Measurements from ENCODE around the gene TTC39C. TPM values are rescaled to one million over a fixed set of nuclear protein-coding genes. Genes with fewer than 3 reads are reported as not detected.

The TTC39C gene
- total and polyA plus RNA-seq, 12 donors = 28.9 to 77.6 (median 49.3) TPM

DNA sequence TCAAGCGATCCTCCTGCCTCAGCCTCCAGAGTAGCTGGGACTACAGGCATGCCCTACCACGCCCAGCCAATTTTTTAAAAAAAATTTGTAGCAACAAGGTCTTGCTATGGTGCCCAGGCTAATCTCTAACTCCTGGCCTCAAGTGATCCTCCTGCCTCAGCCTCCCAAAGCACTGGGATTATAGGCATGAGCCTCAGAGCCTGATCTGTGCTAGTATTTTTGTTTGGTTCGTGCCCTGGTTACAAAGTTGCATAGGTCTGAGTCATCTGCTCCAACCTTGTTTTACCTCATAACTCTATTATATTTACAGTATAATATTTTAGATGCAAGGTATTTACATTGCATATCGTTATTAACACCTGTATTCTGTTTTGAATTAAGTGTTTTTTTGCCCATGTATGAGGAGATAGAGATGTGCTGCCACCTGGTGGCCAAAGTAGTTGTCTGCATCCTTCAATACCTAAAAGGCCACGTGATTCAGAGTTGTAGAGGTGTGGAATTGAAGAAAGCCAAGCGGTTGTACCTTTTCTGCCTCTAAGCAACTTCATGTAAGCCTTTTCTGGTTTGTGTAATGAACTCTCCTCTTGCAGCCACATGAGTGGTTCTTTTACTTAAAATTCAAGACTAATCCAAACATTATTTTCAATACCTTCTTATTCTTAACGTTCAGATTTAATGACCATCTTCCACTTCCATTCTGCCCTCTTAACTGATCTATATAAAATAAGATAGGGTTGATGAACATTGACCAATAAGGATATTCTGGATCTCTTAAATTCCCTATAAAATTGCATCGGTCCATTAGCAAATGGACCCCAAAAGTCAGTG, 104.4 kb downstream of the TTC39C start:
- H3K9me3 ChIP-seq (replicated peaks in 1 of 3) = no peaks in the 10 kb centered on the region
- H3K4me1 ChIP-seq (replicated peaks in 1 of 2) = peaks cover 19 to 24% of the 10 kb centered on the region in 2 donors
- peaks cover 0 to 3% of the 10 kb centered on the region in 2 donors for H3K36me3 ChIP-seq (replicated peaks in 1 of 2)
- intact Hi-C loops (cut with DNase I) = loop anchor here in 1 of 2 donors (5.0 to 10.0 kb wide), 2 partner anchors 102 to 304 kb away; no protein-coding TSS in a partner anchor
- 60 to 63% (median 62%) methylated on average over 8 of the region's 8 CpGs for WGBS, 4 donors
- H3K27ac ChIP-seq = no peak overlapping the region
- H3K4me3 ChIP-seq = no peak overlapping the region
- H3K27me3 ChIP-seq = no peaks in the 10 kb centered on the region
- peak; percentile 51 to 93 (median 80) for DNase-seq
- TF ChIP-seq, protein P1, sequence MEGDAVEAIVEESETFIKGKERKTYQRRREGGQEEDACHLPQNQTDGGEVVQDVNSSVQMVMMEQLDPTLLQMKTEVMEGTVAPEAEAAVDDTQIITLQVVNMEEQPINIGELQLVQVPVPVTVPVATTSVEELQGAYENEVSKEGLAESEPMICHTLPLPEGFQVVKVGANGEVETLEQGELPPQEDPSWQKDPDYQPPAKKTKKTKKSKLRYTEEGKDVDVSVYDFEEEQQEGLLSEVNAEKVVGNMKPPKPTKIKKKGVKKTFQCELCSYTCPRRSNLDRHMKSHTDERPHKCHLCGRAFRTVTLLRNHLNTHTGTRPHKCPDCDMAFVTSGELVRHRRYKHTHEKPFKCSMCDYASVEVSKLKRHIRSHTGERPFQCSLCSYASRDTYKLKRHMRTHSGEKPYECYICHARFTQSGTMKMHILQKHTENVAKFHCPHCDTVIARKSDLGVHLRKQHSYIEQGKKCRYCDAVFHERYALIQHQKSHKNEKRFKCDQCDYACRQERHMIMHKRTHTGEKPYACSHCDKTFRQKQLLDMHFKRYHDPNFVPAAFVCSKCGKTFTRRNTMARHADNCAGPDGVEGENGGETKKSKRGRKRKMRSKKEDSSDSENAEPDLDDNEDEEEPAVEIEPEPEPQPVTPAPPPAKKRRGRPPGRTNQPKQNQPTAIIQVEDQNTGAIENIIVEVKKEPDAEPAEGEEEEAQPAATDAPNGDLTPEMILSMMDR (IDR thresholded peaks at IDR 0.05) = peak; percentile 88 to 98 (median 94)
- TF ChIP-seq POLR2A (IDR thresholded peaks at IDR 0.05) = no peak

GRCh38 chr18:24120676-24121075, 106.1 kb downstream of the TTC39C start:
- WGBS, 4 donors = 89 to 94% (median 91%) methylated on average over 4 of the region's 4 CpGs

DNA sequence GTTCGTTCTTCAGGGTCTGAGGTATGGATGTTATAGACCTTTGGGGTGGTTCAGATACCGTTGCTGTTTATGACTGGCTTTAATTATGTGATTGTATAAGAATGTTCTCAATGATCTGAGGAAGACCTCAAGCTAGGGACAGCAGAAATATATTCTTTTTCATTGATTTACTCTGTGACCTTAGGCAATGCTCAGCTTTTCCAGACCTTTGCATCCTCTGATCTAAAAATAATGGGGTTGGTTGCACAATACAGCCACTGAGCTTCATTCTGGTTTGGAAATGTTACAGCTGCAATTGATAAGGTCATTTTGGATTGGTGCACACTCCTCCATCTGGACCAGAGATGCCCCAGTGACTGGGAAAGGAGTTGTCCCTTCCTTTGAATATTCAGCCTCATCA, 107.1 kb downstream of the TTC39C start:
- intact Hi-C loops (cut with DNase I) = loop anchor here in 1 of 2 donors (10.0 kb wide), 1 partner anchor 117 kb away; no protein-coding TSS in a partner anchor
- Histone ChIP-seq H3K27me3 (no peaks in the 10 kb centered on the region), H3K27ac (no peak overlapping the region), H3K4me1 (replicated peaks in 1 of 2) (peaks cover 0 to 16% of the 10 kb centered on the region in 2 donors), H3K9me3 (replicated peaks in 1 of 3) (no peaks in the 10 kb centered on the region), H3K36me3 (replicated peaks in 1 of 2) (peaks cover 0 to 11% of the 10 kb centered on the region in 2 donors), H3K4me3 (no peak overlapping the region)
- DNase-seq = no peak
- TF ChIP-seq, protein P1 (IDR thresholded peaks at IDR 0.05) = no peak
- no peak for TF ChIP-seq POLR2A (IDR thresholded peaks at IDR 0.05)
- 93 to 98% (median 95%) methylated on average over 2 of the region's 2 CpGs for WGBS, 4 donors

More at GRCh38 chr18:24120676-24121075, 106.1 kb downstream of the TTC39C start:
- peaks cover 0 to 10% of the 10 kb centered on the region in 2 donors for H3K36me3 ChIP-seq (replicated peaks in 1 of 2)
- no peak overlapping the region for H3K27ac ChIP-seq
- DNase-seq = no peak
- TF ChIP-seq POLR2A (IDR thresholded peaks at IDR 0.05) = no peak
- TF ChIP-seq, protein P1 (IDR thresholded peaks at IDR 0.05) = no peak
- peaks cover 3 to 9% of the 10 kb centered on the region in 2 donors for H3K4me1 ChIP-seq (replicated peaks in 1 of 2)
- H3K9me3 ChIP-seq (replicated peaks in 1 of 3) = no peaks in the 10 kb centered on the region
- H3K27me3 ChIP-seq = no peaks in the 10 kb centered on the region
- intact Hi-C loops (cut with DNase I) = loop anchor here in 1 of 2 donors (10.0 kb wide), 1 partner anchor 116 kb away; no protein-coding TSS in a partner anchor
- no peak overlapping the region for H3K4me3 ChIP-seq

- no peak for DNase-seq
- WGBS, 4 donors = 32 to 40% (median 35%) methylated on average over 3 of the region's 3 CpGs
- TF ChIP-seq, protein P1 (IDR thresholded peaks at IDR 0.05) = no peak
- TF ChIP-seq POLR2A (IDR thresholded peaks at IDR 0.05) = no peak
- Histone ChIP-seq H3K4me1 (replicated peaks in 1 of 2) (peaks cover 0 to 22% of the 10 kb centered on the region in 2 donors), H3K27me3 (no peaks in the 10 kb centered on the region), H3K9me3 (replicated peaks in 1 of 3) (no peaks in the 10 kb centered on the region), H3K4me3 (no peak overlapping the region), H3K27ac (peak overlapping the region in 1 of 5 donors; percentile 6), H3K36me3 (replicated peaks in 1 of 2) (peaks cover 0 to 10% of the 10 kb centered on the region in 2 donors)
- intact Hi-C loops (cut with DNase I) = loop anchor here in 1 of 2 donors (10.0 kb wide), 1 partner anchor 122 kb away; no protein-coding TSS in a partner anchor
These were observed 111.8 kb downstream of the TTC39C start for GRCh38 chr18:24126155-24126961.
